ENCODE results near the gene NID2. TPM values are rescaled to one million over a fixed set of nuclear protein-coding genes. Genes with fewer than 3 reads are reported as not detected.
A peak's percentile ranks its signal among the peaks of the same experiment; 100 is the strongest.

The NID2 gene
- total RNA-seq, 1 experiment from 2014 or later: 6.4 TPM

DNA sequence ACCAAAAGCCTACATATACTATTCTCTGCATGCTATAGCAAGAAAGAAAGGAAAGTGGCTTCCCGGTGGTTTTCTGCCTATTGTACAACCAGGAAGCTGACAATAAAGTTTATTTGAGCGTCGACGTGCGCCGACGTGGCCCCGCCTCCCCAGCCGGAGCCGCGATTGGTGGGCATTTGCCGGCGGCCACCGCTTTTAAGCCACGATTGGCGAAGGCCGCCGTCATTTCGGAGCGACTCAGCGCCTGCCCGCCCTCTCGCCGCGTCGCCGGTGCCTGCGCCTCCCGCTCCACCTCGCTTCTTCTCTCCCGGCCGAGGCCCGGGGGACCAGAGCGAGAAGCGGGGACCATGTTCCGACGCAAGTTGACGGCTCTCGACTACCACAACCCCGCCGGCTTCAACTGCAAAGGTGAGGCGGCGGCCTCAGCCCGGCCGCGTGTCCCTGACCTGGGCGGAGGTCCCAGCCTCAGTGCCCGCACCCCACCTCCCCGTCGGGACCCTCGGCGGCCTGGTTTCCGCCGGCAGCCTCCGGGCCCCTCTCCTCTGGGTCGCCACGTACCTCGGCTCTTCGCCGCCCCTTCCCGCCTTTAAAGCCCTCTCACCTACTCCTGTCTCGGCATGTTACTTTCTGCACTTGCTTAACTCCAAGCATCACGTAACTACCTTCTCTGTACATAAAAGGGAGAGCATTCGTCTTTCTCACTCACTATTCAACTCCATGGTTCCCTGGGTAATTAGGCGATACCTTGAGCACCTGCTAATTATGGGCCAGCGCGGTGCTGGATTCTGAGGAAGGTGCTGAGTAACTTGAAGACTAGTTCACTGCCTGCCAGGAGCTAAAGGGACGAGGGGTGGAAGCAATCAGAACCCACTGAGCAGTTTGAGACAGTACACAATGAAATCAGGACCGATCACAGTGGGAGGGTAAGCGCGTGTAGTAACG, 79.3 kb downstream of the NID2 start, which contains the start of gene RTRAF:
Gene RTRAF, plus strand, starts transcription at position 254 of the 942 bp plus-strand sequence. Its CDS starts 94 bp downstream, at position 348.
- DNase-seq (ENCODE audit: low read depth): peak; percentile 88
- in situ Hi-C loops (cut with HindIII; ENCODE audit: low pct_unique_long_range_greater_than_20kb, low sequenced_read_pairs): no loop called here

DNA sequence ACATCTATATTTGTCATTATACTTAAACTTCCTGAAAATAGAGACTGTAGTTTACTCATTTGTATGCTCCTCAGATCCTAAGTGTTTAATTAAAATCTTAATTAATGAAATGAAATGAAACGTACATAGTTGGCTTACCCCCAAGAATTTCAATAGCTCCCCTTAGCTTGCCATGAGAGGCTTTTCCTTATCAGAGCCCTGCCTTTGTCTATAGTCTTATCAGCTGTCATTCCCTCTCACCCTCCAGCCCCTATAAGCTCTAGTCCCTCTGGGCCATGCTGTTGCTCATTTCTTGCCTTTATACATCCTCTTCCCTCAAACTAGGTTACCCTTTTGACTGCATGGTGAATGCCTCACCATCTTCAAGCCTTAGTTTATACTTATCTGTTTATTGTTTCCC, 80.6 kb downstream of the NID2 start:
- in situ Hi-C loops (cut with HindIII; ENCODE audit: low pct_unique_long_range_greater_than_20kb, low sequenced_read_pairs): no loop called here
- no peak for DNase-seq (ENCODE audit: low read depth)

DNA sequence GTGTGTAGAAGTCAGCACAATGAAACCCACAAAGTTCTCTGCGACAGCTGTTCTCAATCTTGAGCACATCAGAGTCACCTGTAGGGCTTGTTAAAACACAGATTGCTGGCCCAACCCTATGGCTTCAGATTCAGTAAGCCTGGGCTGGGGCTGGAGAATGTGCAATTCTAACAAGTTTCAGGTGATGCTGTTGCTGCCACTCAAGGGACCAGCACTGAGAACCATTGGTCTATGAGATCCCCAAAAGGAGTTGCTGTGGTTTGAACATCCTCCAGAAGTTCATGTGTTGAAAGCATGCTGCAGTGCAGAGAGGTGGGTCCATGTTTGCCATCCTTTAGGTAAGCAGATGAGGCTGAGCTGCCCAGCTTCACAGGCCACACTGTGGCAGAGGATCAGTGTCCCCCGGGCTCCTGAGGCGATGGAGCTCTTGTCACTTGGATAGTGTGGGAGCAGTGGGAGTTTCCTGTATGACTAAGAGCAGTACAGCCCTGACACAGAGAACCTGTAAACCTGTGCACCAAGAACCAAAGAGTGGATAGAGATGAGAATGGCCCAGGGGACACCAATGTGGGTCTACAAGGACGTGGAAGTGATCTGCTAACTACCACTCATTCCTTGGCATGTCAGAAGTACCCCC, 87.5 kb downstream of the NID2 start:
- no peak for DNase-seq (ENCODE audit: low read depth)
- in situ Hi-C loops (cut with HindIII; ENCODE audit: low pct_unique_long_range_greater_than_20kb, low sequenced_read_pairs): no loop called here

GRCh38 chr14:51979088-51979709, 89.7 kb downstream of the NID2 start:
- DNase-seq (ENCODE audit: low read depth): peak; percentile 46
- in situ Hi-C loops (cut with HindIII; ENCODE audit: low pct_unique_long_range_greater_than_20kb, low sequenced_read_pairs): no loop called here

GRCh38 chr14:51978681-51979085, 90.2 kb downstream of the NID2 start:
- in situ Hi-C loops (cut with HindIII; ENCODE audit: low pct_unique_long_range_greater_than_20kb, low sequenced_read_pairs): no loop called here
- no peak for DNase-seq (ENCODE audit: low read depth)

- in situ Hi-C loops (cut with HindIII; ENCODE audit: low pct_unique_long_range_greater_than_20kb, low sequenced_read_pairs): no loop called here
- DNase-seq (ENCODE audit: low read depth): no peak
Measured at GRCh38 chr14:51977075-51977474, 91.8 kb downstream of the NID2 start.

DNA sequence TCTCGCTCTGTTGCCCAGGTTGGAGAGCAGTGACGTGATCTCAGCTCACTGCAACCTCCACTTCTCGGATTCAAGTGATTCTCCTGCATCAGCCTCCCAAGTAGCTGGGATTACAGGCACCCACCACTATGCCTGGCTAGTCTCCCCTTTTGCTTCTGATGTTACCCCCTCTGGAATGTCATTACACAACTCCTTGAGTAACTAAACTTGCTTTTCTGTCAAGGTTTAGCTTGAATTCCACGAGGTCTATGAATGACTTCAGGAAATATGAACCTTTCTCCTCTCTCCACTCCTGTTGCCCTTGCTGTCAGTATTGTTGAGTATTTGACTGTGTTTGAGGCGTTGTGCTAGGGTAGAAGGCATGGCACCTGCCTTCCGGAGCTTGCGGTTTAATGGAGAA, 96.3 kb downstream of the NID2 start:
- in situ Hi-C loops (cut with HindIII; ENCODE audit: low pct_unique_long_range_greater_than_20kb, low sequenced_read_pairs): no loop called here
- DNase-seq (ENCODE audit: low read depth): no peak

DNA sequence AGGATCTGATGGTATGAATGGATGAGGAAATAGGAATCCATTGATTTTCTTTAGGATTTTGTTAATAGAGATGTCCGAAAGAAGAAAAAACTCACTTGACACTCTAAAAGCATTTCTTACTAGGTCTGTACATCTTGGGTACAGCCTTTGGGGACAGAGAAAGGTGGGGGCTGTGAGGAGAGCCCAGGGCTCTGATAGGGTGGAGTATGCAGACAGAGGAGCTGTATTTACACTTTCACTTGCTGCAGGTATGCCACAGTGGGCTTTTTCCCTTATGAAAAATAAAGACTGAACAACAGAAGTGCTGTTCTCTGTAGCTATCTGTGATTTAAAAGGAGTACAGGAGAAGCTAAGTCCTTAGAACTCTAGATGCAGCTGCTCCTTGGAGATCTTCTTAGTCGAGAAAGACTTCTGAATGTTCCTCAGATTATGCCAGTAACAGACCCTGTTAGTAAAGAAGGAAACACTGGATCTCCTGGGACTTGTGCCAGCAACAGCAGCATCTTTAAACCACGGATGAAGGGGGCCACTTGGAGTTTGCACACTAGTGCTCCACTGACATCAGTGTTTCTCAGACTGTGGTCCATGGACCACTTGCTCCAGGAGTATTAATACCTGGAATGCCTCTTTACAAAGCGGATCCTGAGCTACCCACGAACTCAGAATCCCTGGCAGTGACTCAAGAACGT, 98.9 kb downstream of the NID2 start:
- in situ Hi-C loops (cut with HindIII; ENCODE audit: low pct_unique_long_range_greater_than_20kb, low sequenced_read_pairs): no loop called here
- no peak for DNase-seq (ENCODE audit: low read depth)

DNA sequence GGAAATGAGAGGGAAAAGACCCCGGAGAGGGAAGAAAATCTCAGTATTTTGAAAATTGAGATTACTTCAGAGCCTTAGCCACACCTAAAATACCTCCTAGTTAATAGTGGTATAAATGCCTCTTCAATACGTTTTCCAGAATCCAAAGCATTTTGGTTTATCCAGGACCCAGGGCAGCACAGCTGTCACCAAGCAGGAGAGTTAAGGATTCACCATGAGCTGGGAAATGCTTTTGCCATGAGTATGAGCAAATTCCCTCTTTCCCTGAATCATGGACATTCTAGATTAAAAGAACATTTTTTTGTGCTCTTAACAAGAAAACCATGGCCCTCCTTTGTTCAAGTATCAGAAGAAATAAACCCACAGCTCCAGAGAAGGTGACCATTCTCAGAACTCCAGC, 101.3 kb downstream of the NID2 start:
- in situ Hi-C loops (cut with HindIII; ENCODE audit: low pct_unique_long_range_greater_than_20kb, low sequenced_read_pairs): no loop called here
- no peak for DNase-seq (ENCODE audit: low read depth)

DNA sequence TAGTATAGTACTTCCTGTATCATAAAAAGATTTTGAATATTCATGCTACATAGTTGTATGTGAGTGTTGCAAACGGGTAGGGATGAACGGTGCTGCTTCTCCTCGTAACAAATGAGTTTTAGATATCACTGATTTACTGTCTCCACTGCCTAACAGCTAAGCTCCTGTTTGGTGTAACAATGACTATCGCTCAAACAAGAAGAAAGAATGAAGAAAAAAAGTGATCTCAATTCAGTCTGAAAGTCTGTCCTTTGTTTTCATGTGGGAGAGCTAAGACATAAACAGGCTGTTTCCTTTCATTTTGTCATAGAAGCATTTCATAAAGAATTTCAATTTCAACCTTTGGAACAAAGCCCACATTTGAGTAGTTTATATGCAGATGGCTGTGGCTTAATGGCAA, 105.6 kb downstream of the NID2 start:
- DNase-seq (ENCODE audit: low read depth): no peak
- in situ Hi-C loops (cut with HindIII; ENCODE audit: low pct_unique_long_range_greater_than_20kb, low sequenced_read_pairs): no loop called here

DNA sequence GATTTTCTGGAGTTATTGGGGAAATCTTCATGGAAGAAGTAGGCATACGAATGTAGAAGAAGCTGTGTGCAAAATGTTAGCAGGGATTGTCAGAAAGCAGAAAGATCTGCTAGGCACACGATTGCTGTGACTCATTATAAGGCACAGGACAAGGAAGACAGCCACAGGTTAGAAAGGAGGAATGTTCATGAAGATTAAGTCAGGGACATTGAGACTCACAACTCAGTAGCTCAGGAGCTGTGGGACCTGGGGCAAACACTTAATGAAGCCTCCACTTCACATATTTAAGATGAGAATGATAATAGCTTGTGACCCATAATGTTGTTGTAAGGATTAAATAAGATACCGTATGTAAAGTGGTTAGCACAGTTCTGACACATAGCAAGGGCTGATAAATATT, 106.1 kb downstream of the NID2 start:
- in situ Hi-C loops (cut with HindIII; ENCODE audit: low pct_unique_long_range_greater_than_20kb, low sequenced_read_pairs): no loop called here
- no peak for DNase-seq (ENCODE audit: low read depth)

- DNase-seq (ENCODE audit: low read depth): no peak
- in situ Hi-C loops (cut with HindIII; ENCODE audit: low pct_unique_long_range_greater_than_20kb, low sequenced_read_pairs): no loop called here
Measured at GRCh38 chr14:51960866-51961265, 108.0 kb downstream of the NID2 start.

GRCh38 chr14:51959928-51960327, 108.9 kb downstream of the NID2 start:
- in situ Hi-C loops (cut with HindIII; ENCODE audit: low pct_unique_long_range_greater_than_20kb, low sequenced_read_pairs): no loop called here

DNA sequence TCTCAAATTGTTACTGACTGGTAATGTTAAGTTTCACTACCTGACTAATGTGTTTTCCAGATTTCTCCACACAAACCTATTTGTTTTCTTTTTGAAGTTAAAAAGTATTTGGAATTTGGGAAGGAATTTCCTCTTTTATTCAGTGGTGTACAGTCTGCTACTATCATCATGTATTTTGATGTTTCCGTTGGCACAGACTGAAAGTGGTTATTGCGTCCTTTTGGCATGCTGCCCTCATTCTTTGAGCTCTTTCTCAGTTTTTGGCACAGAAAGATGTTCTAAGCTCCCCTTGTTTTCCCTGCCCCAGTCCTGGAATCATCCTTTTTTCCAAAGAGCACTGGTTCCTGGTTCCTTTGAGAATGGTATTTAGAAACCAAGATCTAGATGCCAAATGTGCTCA, 110.9 kb downstream of the NID2 start:
- in situ Hi-C loops (cut with HindIII; ENCODE audit: low pct_unique_long_range_greater_than_20kb, low sequenced_read_pairs): no loop called here
- no peak for DNase-seq (ENCODE audit: low read depth)

More at GRCh38 chr14:51959928-51960327, 108.9 kb downstream of the NID2 start:
- DNase-seq (ENCODE audit: low read depth): no peak

Other genes starting within 250 kb of the NID2 start
- gene GNG2, start 208.4 kb downstream of the NID2 start, total RNA-seq (2014; rRNA removed; shearing (Covaris generic); ENCODE audit: low replicate concordance): not detected in 2 replicates
- 82.2 and 112 TPM in 2 replicates for gene RTRAF, start 79.5 kb downstream of the NID2 start, total RNA-seq (2014; rRNA removed; shearing (Covaris generic); ENCODE audit: low replicate concordance)
- not detected in 2 replicates for gene PTGDR, start 198.6 kb upstream of the NID2 start, total RNA-seq (2014; rRNA removed; shearing (Covaris generic); ENCODE audit: low replicate concordance)
- gene PTGER2, start 245.3 kb upstream of the NID2 start, total RNA-seq (2014; rRNA removed; shearing (Covaris generic); ENCODE audit: low replicate concordance): 0.88 and 4.9 TPM in 2 replicates

Measured in Caki2 (cell line).